Daoy (cell line): ENCODE results near the gene RPS6KA3. TPM values are rescaled to one million over a fixed set of nuclear protein-coding genes. Genes with fewer than 3 reads are reported as not detected.
"Not testable (repeated sequence)": the region's sequence is repeated elsewhere in the genome, so short reads cannot be mapped to it uniquely, and the experiment has no call there.

Experiments used
- DNase-seq: peaks from one replicate; pipeline ENCODE4 v3.0.0-alpha.2; 2015; ENCODE audit warnings: low read depth
- total RNA-seq: library from RNA; depleted of rRNA; stranded (reverse); fragments of >200 nt; shearing (Covaris generic); gene quantifications from 2 replicates; pipeline ENCODE4 v1.2.3, GENCODE V29; 2014

The RPS6KA3 gene
- total RNA-seq, 1 experiment from 2014 or later, result 39.5 TPM

- no peak for DNase-seq
These were observed 123.1 kb downstream of the RPS6KA3 start for GRCh38 chrX:20143561-20143960.

DNA sequence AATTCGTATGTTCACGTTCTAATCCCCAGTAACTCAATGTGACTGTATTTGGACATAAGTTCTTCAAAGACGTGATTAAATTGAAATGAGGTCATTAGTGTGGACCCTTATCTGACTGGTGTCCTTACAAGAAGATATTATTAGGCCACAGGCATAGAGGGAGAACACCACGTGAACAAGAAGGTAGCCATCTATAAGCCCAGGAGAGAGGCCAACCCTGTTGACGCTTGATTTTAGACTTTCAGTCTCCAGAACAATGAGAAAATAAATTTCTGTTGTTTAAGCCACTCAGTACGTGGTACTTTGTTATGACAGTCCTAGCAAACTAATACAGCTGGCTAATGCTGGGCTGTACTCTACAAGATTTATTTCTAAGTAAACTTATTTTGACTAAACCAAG is 123.6 kb downstream of the RPS6KA3 start:
- no peak for DNase-seq

GRCh38 chrX:20141281-20142220 is 125.2 kb downstream of the RPS6KA3 start, which contains the start of gene EIF1AX:
TSS of gene EIF1AX (minus strand) at chrX:20141838. CDS start at chrX:20141640, 198 bp downstream.
- DNase-seq, result peak; percentile 97

- DNase-seq, result no peak
These were observed 126.3 kb downstream of the RPS6KA3 start for GRCh38 chrX:20140420-20140819.

DNA sequence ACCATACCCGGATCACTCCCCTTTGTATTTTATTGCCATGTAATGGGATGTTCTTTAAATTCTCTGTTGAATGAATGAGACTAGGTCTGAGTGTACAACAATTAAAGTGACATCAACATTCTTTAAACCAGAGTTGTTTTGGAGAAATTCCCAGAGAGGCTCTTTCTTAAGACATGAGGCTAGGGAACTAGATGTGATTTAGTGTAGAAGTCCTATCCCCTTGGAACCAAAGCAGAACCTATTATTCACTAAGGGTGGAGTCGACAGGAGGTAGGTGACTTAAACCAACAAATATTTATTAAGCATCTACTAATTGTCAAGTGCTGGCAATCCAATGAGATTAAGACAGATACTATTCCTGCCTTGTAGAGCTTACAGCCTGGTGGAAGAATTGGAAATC is 126.7 kb downstream of the RPS6KA3 start:
- no peak for DNase-seq

DNA sequence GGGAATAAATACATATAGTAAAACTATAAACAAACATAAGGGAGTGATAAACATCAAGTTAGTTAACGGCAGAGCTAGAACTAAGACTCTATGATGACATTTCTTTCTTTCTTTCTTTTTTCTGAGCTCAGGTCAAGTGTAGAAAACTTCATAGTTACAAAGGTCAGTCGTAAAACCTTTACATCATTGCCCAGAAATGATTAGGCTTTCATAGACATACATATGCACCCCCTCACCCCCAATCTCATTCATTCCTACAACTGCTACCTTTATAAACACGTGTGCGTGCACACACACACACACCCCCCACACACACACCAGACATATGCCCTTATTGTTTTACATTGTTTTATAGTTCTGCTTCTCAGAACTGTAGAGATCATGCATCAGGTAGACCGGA is 130.8 kb downstream of the RPS6KA3 start:
- DNase-seq, result no peak

DNA sequence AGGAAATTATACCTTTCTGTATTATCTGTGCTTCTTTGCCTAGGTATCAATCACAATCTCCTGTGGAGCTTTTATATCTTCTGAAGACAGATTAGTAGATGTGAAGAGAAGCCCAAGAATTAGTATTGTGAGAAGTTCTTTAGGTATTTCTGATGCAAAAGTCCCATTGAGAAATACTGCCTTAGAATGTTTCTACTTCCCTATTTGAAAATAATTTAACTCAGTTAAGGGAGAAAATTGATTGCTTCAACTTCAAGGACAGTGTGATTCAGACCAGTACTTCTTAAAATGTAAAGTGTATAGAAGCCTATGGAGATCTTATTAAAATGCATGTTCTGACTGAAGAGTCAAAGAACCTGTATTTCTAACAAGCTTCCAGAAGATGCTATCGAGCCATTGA is 134.0 kb downstream of the RPS6KA3 start:
- DNase-seq, result no peak

- DNase-seq, result no peak
These were observed 136.4 kb downstream of the RPS6KA3 start for GRCh38 chrX:20130357-20130756.

GRCh38 chrX:20129547-20129946 is 137.2 kb downstream of the RPS6KA3 start:
- no peak for DNase-seq

DNA sequence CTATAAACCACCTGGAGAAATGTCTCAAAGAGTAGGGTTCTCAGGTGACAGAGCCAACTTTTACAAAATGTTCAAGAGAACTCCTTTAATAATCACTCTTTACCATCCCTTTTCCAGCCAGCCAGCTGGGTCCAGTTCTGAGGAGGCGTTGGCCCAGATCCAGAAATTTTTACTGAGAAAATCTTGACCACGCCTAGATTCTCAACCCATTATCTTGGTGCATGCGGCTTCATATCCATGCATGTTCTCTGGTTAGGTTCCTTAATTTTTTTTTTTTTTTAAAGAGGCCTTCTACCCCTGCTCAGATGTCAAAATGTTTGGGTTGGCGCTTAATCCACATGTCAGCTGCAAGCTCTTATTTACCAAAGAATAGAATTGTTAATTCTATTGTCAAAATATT is 138.0 kb downstream of the RPS6KA3 start:
- DNase-seq, result no peak

- DNase-seq, result not testable (repeated sequence)
These were observed 139.3 kb downstream of the RPS6KA3 start for GRCh38 chrX:20127440-20127839.

DNA sequence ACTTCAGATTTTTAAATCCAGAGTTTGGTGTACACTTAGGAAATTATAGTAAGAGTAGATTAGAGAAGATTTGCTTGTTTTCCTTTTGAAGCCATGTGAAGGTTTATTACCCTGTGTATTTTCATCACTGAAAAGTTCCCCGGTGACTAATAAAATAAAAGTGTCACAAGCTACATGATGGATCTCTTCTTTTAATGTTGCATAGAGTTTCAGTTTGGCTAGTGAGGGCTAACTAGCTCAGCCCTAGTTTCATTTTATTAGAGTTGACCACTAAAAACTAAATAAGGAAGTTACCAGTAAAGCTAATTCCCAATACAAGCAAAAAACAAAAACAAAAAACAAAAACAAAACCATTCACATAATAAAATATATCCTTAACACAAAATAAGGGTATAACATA is 139.9 kb downstream of the RPS6KA3 start:
- DNase-seq, result not testable (repeated sequence)

DNA sequence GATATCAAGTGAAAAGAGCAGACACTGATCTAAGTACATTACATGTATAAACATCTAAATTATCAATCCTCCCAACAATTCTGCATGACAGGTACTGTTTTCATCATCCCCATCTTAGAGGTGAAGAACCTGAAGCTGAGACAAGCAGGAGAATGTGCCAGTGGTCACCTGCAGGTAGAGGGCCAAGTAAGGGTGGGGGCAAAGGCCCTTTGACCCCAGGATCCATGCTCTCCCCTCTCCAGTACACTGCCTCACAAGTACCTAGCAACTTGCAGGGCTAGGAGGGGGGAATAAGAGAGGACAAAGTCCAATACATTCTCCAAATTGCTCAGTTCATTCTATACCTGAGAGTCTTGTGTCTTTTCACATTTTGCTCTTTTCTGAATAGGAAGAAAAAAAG is 141.7 kb downstream of the RPS6KA3 start:
- DNase-seq, result no peak

GRCh38 chrX:20118065-20118824 is 148.5 kb downstream of the RPS6KA3 start:
- DNase-seq, result peak; percentile 5

DNA sequence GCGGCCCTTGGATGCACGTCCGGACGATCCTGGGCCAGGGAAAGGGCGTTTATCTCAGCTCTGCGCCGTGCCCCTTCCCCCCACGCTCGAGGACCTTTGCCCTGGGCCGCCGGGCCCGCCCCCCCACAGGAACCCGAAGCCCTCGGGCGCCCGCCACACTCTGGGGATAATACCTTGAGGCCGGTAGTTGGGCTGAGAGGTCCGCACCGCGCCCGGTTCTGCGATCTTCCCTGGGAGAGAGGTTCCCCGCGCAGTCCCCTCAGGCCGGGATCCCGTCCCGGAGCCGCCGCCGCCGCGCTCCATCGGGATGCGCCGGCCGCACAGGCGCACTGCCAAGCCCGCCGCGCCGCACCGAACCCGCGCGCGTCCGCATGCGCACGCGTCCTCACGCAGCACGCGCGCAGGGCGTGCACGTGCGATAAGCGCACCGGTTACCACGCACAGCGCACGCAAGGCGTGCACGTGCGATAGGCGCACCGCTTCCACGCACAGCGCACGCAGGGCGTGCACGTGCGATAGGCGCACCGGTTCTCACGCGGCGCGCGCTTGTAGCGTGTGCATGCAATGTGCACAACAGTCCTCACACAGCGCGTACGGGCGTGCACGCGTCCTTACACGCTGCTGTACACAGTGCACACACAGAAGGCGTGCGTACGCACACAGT is 150.0 kb downstream of the RPS6KA3 start, which contains the start of gene MAP7D2:
Gene MAP7D2 (minus strand): TSS at position 331 of the 664 bp plus-strand sequence. CDS start 28 bp downstream, at position 303.
- peak; percentile 6 for DNase-seq

- DNase-seq, result peak; percentile 16
These were observed 150.6 kb downstream of the RPS6KA3 start for GRCh38 chrX:20116087-20116576.

GRCh38 chrX:20112022-20112774 is 154.5 kb downstream of the RPS6KA3 start:
- DNase-seq, result no peak

- DNase-seq, result no peak
These were observed 155.4 kb downstream of the RPS6KA3 start for GRCh38 chrX:20111271-20111670.

- no peak for DNase-seq
These were observed 164.7 kb downstream of the RPS6KA3 start for GRCh38 chrX:20101934-20102581.
